Colon (tissue), 2 donors: ENCODE results near the gene DRD4.
"Not testable (repeated sequence)": the region's sequence is repeated elsewhere in the genome, so short reads cannot be mapped to it uniquely, and the experiment has no call there.

Experiments
- FAIRE-seq: peaks from 2 replicates; lab custom pipeline; 2012; peaks lifted over from hg19 to GRCh38; lab: Jason Lieb, UNC
- donor health status: control.
- donor health status: control.

Gene DRD4

GRCh38 chr11:680476-680875 is 43.4 kb downstream of the DRD4 start:
- FAIRE-seq = no peak

- no peak for FAIRE-seq
These were observed 43.9 kb downstream of the DRD4 start for GRCh38 chr11:680970-681369.

GRCh38 chr11:686451-687243 is 49.6 kb downstream of the DRD4 start:
- FAIRE-seq = no peak

GRCh38 chr11:687751-688150 is 50.7 kb downstream of the DRD4 start:
- FAIRE-seq = no peak

- FAIRE-seq = no peak
These were observed 51.6 kb downstream of the DRD4 start for GRCh38 chr11:688681-689080.

DNA sequence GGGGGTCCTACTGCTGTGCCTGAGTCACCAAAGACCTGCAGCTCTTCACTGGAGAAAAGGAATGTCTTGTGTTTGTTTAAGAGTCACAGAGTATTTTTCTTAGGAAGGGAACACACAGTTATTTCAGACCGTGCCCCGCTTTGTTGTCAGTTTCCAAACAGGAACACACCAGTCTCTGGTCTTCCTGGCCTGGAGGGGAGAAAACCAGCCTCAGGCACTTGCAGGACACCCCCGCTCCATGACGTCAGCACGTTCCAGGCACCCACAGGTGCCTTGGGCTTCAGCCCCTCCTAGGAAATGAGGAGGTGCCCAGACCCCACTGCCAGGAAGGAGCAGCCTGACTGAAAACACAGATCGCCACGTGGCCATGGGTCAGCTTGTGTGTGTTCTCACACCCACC is 52.6 kb downstream of the DRD4 start:
- no peak for FAIRE-seq

DNA sequence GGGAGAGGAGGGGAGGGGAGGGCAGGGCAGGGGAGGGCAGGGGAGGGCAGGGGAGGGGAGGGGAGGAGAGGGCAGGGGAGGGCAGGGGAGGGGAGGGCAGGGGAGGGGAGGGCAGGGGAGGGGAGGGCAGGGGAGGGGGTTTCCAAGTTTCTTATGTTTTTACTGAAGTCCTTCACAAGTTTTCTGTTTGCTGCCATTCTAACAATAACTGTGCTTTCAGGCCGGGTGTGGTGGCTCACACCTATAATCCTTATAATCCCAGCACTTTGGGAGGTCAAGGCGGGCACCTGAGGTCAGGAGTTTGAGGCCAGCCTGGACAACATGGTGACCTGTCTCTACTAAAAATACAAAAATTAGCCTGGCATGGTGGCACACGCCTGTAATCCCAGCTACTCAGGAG is 53.2 kb downstream of the DRD4 start:
- not testable (repeated sequence) for FAIRE-seq
